Measurements from ENCODE around the gene EPN2.
"Not testable (repeated sequence)": the region's sequence is repeated elsewhere in the genome, so short reads cannot be mapped to it uniquely, and the experiment has no call there.

Gene EPN2

DNA sequence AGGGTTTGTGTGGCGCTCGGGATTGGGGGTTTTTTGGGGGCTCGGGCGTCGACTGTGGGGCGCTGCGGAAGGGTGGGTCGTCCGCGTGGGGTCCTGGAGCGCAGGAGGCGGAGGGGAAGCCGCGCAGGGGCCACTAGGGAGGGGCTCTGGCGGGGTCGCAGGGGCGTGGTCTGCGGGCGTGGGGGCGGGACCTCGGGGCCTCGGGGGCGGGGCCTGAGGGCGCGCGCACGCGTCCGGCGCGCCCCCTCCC lies at the start of gene EPN2:
Gene EPN2 (plus strand): TSS at position 228 of the 250 bp plus-strand sequence. CDS start 45,754 bp downstream, outside the sequence.
- peak within 1 kb of the TSS; percentile 79; the same call in 1 of the 2 replicates for H3K9ac ChIP-seq (ENCODE audit: low read depth, low read length)
- not testable (repeated sequence) for H3K36me3 ChIP-seq (ENCODE audit: insufficient read depth, low read depth, low read length); H3K9me3 ChIP-seq (ENCODE audit: insufficient read depth, low read depth, low read length); H3K27me3 ChIP-seq (ENCODE audit: insufficient read depth, low read length); H3K4me1 ChIP-seq (ENCODE audit: insufficient read depth, low read length)
- H3K27ac ChIP-seq (ENCODE audit: low read length) = peak within 1 kb of the TSS; percentile 17
- H3K4me3 ChIP-seq (ENCODE audit: low read length) = peak within 1 kb of the TSS; percentile 97

DNA sequence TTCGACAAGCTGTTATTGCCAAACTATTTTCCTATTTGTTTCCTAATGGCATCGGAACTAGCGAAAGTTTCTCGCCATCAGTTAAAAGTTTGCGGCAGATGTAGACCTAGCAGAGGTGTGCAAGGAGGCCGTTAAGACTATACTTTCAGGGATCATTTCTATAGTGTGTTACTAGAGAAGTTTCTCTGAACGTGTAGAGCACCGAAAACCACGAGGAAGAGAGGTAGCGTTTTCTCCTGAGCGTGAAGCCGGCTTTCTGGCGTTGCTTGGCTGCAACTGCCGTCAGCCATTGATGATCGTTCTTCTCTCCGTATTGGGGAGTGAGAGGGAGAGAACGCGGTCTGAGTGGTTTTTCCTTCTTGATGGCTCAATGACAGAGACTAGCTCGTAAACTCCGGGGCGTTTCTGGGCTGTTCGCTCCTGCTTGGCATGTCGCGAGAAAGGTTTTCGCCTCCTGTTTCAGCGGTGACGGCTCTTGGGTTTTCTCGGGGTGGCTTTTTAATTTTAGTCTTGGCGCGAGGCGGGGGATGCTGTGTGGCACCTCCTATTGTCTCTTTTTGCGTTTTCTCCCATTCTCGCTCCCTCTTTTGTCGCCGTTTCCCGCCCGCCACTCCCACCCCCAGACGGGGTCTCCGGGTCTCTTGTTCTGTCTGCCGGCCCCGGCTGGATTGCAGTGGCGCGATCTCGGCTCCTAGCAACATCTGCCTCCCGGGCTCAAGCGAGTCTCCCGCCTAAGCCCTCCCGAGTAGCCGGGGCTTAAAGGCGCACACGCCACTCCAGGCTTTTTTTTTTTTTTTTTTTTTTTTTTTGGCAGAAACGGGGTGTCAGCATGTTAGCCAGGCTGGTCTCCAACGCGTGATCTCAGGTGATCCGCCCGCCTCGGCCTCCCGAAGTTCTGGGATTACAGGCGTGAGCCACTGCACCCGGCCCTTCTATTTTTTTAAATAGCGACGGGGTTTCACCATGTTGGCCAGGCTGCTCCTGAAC lies 49.0 kb upstream of the EPN2 start:
- not testable (repeated sequence) for H3K27ac ChIP-seq (ENCODE audit: low read length); H3K9me3 ChIP-seq (ENCODE audit: insufficient read depth, low read depth, low read length); H3K4me3 ChIP-seq (ENCODE audit: low read length); H3K36me3 ChIP-seq (ENCODE audit: insufficient read depth, low read depth, low read length); H3K27me3 ChIP-seq (ENCODE audit: insufficient read depth, low read length); H3K9ac ChIP-seq (ENCODE audit: low read depth, low read length); H3K4me1 ChIP-seq (ENCODE audit: insufficient read depth, low read length)

DNA sequence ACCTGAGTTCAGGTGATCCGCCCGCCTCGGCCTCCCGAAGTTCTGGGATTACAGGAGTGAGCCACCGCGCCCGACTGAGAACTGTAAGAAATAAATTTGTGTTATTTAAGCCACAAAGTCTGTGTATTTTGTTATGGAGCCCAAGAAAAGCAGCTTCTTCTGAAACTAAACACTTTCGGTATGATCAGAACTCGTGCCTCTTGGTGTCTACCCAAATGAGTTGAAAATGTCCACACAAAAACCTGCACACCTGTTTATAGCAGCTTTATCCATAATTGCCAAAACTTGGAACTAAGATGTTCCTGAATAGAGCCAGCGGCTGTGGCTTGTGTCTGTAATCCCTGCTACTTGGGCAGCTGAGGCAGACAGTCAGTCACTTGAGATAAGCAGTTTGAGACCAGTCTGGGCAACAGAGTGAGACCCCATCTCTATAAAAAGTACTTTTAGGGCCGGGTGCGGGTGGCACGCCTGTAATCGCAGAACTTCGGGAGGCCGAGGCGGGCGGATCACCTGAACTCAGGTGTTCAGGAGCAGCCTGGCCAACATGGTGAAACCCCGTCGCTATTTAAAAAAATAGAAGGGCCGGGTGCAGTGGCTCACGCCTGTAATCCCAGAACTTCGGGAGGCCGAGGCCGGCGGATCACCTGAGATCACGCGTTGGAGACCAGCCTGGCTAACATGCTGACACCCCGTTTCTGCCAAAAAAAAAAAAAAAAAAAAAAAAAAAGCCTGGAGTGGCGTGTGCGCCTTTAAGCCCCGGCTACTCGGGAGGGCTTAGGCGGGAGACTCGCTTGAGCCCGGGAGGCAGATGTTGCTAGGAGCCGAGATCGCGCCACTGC lies 48.1 kb upstream of the EPN2 start:
- H3K36me3 ChIP-seq (ENCODE audit: insufficient read depth, low read depth, low read length); H3K4me3 ChIP-seq (ENCODE audit: low read length); H3K27ac ChIP-seq (ENCODE audit: low read length); H3K9me3 ChIP-seq (ENCODE audit: insufficient read depth, low read depth, low read length); H3K9ac ChIP-seq (ENCODE audit: low read depth, low read length); H3K27me3 ChIP-seq (ENCODE audit: insufficient read depth, low read length); H3K4me1 ChIP-seq (ENCODE audit: insufficient read depth, low read length): not testable (repeated sequence)

DNA sequence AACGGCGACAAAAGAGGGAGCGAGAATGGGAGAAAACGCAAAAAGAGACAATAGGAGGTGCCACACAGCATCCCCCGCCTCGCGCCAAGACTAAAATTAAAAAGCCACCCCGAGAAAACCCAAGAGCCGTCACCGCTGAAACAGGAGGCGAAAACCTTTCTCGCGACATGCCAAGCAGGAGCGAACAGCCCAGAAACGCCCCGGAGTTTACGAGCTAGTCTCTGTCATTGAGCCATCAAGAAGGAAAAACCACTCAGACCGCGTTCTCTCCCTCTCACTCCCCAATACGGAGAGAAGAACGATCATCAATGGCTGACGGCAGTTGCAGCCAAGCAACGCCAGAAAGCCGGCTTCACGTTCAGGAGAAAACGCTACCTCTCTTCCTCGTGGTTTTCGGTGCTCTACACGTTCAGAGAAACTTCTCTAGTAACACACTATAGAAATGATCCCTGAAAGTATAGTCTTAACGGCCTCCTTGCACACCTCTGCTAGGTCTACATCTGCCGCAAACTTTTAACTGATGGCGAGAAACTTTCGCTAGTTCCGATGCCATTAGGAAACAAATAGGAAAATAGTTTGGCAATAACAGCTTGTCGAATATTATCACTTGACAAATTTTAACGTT lies 47.3 kb upstream of the EPN2 start:
- H3K9me3 ChIP-seq (ENCODE audit: insufficient read depth, low read depth, low read length); H3K9ac ChIP-seq (ENCODE audit: low read depth, low read length); H3K4me3 ChIP-seq (ENCODE audit: low read length); H3K4me1 ChIP-seq (ENCODE audit: insufficient read depth, low read length); H3K27ac ChIP-seq (ENCODE audit: low read length); H3K27me3 ChIP-seq (ENCODE audit: insufficient read depth, low read length); H3K36me3 ChIP-seq (ENCODE audit: insufficient read depth, low read depth, low read length): not testable (repeated sequence)

DNA sequence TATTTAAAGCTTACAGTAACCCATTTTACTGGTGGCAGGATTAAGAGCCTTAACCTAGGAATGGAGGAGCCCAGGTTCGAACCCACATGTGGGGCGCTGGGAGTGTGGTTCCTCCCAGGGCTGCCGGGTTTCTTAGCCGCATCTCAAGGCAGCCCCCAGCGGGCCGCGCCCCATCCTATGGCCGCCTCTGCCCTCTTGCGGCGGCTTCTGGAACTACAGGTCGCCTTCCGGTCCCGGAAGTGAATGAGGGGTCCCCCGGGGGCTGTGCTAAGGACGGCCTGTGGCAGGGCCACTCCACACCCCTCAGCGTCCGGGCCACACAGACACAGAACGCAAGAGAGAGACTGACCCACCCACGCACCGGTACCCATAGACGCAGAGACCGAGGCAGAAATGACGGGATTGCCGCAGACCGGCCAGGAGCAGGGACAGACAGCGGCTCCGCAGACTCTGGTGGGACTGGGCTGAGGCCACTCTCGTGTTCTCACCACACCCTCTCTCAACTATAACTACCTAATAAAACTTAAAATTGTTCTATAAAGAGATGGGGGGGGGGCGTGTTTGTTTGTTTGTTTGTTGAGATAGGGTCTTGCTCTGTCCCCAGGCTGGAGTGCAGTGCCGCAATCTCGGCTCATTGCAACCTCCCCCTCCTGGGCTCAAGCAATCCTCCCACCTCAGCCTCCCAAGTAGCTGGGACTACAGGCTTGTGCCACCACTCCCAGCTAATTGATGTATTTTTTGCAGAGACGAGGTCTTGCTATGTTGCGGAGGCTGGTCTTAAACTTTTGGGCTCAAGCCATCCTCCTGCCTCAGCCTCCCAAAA lies 40.6 kb upstream of the EPN2 start:
- not testable (repeated sequence) for H3K27ac ChIP-seq (ENCODE audit: low read length); H3K9ac ChIP-seq (ENCODE audit: low read depth, low read length); H3K36me3 ChIP-seq (ENCODE audit: insufficient read depth, low read depth, low read length); H3K4me1 ChIP-seq (ENCODE audit: insufficient read depth, low read length); H3K4me3 ChIP-seq (ENCODE audit: low read length); H3K9me3 ChIP-seq (ENCODE audit: insufficient read depth, low read depth, low read length); H3K27me3 ChIP-seq (ENCODE audit: insufficient read depth, low read length)

DNA sequence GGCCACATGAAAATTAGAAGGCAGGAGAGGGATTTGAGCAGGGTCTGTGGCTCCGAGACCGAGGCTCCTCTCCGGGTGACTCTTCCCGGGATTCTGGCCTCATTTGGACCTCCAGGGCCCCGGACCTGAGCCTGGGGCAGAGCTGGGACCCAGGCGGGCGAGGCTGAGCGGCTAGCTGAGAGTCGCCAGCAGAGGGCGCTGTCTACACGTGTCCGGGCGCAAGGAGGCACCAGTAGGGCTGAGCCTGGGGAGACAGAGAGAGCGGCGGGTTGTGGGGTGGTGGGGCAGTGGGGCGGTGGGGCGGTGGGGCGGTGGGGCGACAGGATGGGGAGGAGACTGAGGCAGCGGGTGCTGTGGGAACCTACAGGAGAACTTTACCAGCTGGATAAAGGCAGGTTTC lies 34.7 kb upstream of the EPN2 start:
- H3K27me3 ChIP-seq (ENCODE audit: insufficient read depth, low read length); H3K4me1 ChIP-seq (ENCODE audit: insufficient read depth, low read length); H3K27ac ChIP-seq (ENCODE audit: low read length); H3K4me3 ChIP-seq (ENCODE audit: low read length); H3K9ac ChIP-seq (ENCODE audit: low read depth, low read length); H3K9me3 ChIP-seq (ENCODE audit: insufficient read depth, low read depth, low read length); H3K36me3 ChIP-seq (ENCODE audit: insufficient read depth, low read depth, low read length): not testable (repeated sequence)

DNA sequence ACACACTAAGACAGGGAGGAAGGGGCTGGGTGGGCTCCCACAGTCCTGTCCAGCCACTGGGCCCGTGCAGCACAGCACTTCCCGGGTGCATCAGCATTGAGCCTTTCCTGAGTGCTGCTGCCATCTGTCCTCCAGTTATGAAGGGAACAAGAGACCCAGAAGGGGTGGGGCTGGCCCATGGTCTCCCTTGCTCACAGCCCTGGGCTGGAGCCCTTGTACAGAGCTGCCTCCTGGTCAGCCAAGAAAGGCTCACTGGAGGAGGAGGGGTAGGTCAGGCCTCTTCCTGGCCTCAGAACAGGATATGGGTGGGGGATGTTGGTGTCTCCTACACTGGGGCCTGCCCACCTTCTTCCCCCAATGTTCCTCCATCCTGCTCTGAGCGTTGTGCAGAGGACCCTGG lies 33.7 kb upstream of the EPN2 start:
- H3K9me3 ChIP-seq (ENCODE audit: insufficient read depth, low read depth, low read length); H3K4me1 ChIP-seq (ENCODE audit: insufficient read depth, low read length); H3K27ac ChIP-seq (ENCODE audit: low read length); H3K4me3 ChIP-seq (ENCODE audit: low read length); H3K9ac ChIP-seq (ENCODE audit: low read depth, low read length); H3K36me3 ChIP-seq (ENCODE audit: insufficient read depth, low read depth, low read length); H3K27me3 ChIP-seq (ENCODE audit: insufficient read depth, low read length): not testable (repeated sequence)

DNA sequence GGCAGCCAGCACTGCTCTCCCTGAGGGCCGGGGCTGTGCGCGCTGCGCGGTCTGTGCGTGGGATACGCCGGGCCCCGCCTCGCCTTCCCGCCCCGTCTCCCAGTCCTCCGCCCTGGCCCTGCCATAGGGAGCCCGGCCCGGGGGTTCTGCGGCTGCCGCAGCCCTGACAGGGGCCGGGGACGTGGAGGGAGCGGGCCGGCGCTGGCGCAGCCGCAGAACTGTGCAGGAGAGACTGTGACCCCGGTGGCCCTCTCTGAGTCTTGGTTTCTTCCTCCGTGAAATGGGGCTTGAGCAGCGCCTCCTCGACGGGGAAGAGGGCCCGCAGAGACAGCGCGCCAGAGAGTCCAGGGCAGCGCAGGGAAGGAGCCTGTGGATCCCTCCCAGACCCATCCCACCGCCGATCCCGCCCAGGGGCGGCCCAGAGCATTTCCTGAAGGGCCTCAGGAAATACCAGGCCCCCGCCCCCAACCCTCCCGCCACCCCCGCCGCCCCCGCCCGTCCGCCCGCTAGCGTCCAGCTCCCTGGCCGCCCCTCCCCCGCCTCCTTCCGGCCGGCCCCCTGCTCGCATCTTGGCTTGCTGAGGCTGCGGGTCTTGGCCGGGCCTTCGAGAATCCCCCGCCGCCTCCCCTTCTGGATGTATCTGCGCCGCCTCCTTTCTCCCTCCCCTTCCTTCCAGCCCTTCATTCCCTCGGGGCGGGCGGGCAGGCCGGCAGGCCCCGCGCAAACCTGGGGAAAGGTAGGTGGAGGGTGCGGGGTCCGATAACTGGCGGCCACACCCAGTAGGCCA lies 21.9 kb upstream of the EPN2 start:
- not testable (repeated sequence) for H3K4me1 ChIP-seq (ENCODE audit: insufficient read depth, low read length); H3K9ac ChIP-seq (ENCODE audit: low read depth, low read length); H3K27ac ChIP-seq (ENCODE audit: low read length); H3K9me3 ChIP-seq (ENCODE audit: insufficient read depth, low read depth, low read length); H3K4me3 ChIP-seq (ENCODE audit: low read length); H3K27me3 ChIP-seq (ENCODE audit: insufficient read depth, low read length); H3K36me3 ChIP-seq (ENCODE audit: insufficient read depth, low read depth, low read length)

DNA sequence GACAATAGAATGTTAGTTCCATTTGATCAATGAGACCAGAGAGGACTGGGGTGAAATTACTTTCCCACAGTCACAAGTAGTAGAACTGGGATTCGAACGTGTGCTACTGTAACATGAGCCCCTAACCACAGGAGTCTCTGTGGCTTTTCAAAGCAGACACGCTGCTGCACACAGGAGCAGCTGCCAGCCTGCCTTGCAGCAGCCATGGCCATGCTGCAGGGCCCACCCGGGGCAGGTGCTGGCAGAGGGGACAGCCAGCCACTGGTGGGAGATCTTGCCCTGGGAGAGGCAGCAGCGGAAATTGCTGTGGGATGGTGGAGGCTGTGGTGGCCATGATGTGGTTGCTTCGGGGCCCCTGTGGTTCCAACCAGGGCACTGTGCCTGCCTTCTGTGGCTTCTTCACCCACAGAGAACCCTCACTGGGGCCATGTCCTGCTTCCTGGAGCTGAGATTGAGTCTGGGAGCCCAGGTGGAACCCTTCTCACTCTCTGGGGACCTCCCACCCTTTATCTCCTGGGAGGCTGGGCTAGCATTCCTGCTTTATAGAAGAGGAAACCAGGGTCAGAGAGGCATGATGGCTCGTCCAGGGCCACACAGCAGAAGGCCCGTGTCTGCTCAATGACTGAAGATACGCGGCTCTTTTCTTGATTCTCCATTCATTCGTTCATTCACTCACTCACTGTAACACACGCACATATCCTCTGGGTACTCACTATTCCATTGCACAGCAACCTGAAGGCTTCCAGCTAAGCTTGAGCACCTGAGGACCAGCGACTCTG lies 20.8 kb upstream of the EPN2 start:
- not testable (repeated sequence) for H3K27ac ChIP-seq (ENCODE audit: low read length); H3K4me3 ChIP-seq (ENCODE audit: low read length); H3K9ac ChIP-seq (ENCODE audit: low read depth, low read length); H3K4me1 ChIP-seq (ENCODE audit: insufficient read depth, low read length); H3K27me3 ChIP-seq (ENCODE audit: insufficient read depth, low read length); H3K9me3 ChIP-seq (ENCODE audit: insufficient read depth, low read depth, low read length); H3K36me3 ChIP-seq (ENCODE audit: insufficient read depth, low read depth, low read length)

DNA sequence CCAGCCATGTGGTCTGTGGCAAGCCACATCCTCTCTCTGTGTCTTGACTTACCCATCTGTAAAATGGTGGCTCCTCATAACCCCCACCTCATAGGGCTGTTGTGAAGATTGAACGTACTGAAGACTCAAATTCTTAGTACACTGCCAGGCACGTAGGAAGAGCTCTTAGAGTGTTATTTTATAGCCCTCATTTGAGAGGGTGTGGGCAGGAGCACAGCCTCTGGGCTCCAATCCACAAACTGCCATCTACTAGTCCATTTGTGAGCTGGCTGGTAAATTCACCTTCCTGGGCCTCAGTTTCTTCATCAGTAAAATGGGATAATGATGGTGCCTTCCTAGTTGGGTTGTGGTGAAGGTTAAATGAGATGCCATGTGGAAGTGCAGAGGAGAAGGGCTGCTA lies 18.3 kb upstream of the EPN2 start:
- not testable (repeated sequence) for H3K27me3 ChIP-seq (ENCODE audit: insufficient read depth, low read length); H3K9me3 ChIP-seq (ENCODE audit: insufficient read depth, low read depth, low read length); H3K9ac ChIP-seq (ENCODE audit: low read depth, low read length); H3K4me1 ChIP-seq (ENCODE audit: insufficient read depth, low read length); H3K4me3 ChIP-seq (ENCODE audit: low read length); H3K27ac ChIP-seq (ENCODE audit: low read length); H3K36me3 ChIP-seq (ENCODE audit: insufficient read depth, low read depth, low read length)
